H1 (cell line): ENCODE measurements around the gene WIPF3. TPM values are rescaled to one million over a fixed set of nuclear protein-coding genes. Genes with fewer than 3 reads are reported as not detected.

ENCODE experiments used
- BCL11A ChIP-seq, 2 experiments: IDR thresholded peaks; one replicate each; pipeline ENCODE4 v1.6.1; 2011; ENCODE audit warnings: low read depth in 2 of 2, low read length in 2 of 2, mild to moderate bottlenecking in 2 of 2
- CREB1 ChIP-seq: IDR thresholded peaks from 2 replicates; pipeline ENCODE4 v1.6.1; 2012; ENCODE audit warnings: inconsistent platforms
- JUN ChIP-seq: IDR thresholded peaks from 2 replicates; pipeline ENCODE4 v1.6.1; 2011; ENCODE audit warnings: low read depth, mild to moderate bottlenecking, improper control_type of control experiment, low read length
- NANOG ChIP-seq: IDR thresholded peaks from 2 replicates; pipeline ENCODE4 v1.6.1; 2011; ENCODE audit warnings: low read length, low read depth, mild to moderate bottlenecking, inconsistent platforms; ENCODE audit not compliant: insufficient read depth, poor library complexity, severe bottlenecking
- SP1 ChIP-seq: IDR thresholded peaks from 2 replicates; pipeline ENCODE4 v1.6.1; 2011; ENCODE audit warnings: low read depth, low read length
- SP4 ChIP-seq: IDR thresholded peaks from 2 replicates; pipeline ENCODE4 v1.6.1; 2012; ENCODE audit warnings: low read length, inconsistent platforms
- TBP ChIP-seq: IDR thresholded peaks from 2 replicates; pipeline ENCODE4 v1.6.1; 2011; ENCODE audit warnings: low read depth, low read length, improper control_type of control experiment
- polyA plus RNA-seq, 7 experiments: library from polyadenylated mRNA; depleted of rRNA in 3 of 7; stranded (reverse) in 5 of 7; unstranded in 2 of 7; fragments of >200 nt in 5 of 7; fragments of 200-250 nt in 2 of 7; gene quantifications; 1 replicate in 5 of 7; 2 replicates in 1 of 7; 4 replicates in 1 of 7; pipeline versions ENCODE4 v1.2.1 to v1.2.3, GENCODE V29; 2011 to 2013; ENCODE audit warnings: missing spikeins in 2 of 7, mixed read lengths in 2 of 7
- total RNA-seq: library from RNA; stranded (reverse); fragmentation: NEBNext Ultra II Directional; extraction: Animal tissue kit (Norgen Biotek cat#: 25700); gene quantifications from 2 replicates; pipeline ENCODE4 v1.2.1, GENCODE V29; 2021

The WIPF3 gene
- total and polyA plus RNA-seq, 2 of the 8 experiments (the other 6 are each of a cell fraction or from before 2014, with no cell fraction given): 5.0 to 12.1 TPM

DNA sequence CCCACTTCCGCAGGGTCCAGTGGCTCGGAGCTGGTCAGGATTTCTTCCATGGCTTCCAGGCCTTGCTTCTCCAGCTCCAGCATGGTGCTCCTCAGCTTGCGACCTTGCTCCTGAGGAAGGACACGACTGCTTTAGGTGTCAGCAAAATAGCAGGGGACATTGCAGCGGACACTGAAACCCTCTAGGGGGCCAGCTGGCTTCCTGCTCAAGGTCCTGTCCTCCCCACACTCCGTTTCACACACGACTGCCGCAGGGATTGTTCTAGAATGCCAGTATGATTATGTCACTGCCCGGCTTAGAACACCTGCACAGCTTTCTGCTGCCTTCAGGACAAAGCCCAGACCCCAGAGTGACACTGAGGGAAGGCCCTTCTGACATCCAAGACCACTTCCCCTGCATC is 117.7 kb downstream of the WIPF3 start (continued):
- TF ChIP-seq TBP (no peak), SP4 (no peak), SP1 (no peak), CREB1 (no peak), NANOG (no peak), BCL11A (IDR thresholded peaks at IDR 0.05; ENCODE audit: low read depth in 2 of 2, low read length in 2 of 2) (no peak), JUN (no peak)
